ENCODE data around the gene BPNT1. TPM values are rescaled to one million over a fixed set of nuclear protein-coding genes. Genes with fewer than 3 reads are reported as not detected.
"Not testable (repeated sequence)": the region's sequence is repeated elsewhere in the genome, so short reads cannot be mapped to it uniquely, and the experiment has no call there.

BPNT1 gene
- total RNA-seq, 1 donor from 2014 or later: 27.2 TPM

DNA sequence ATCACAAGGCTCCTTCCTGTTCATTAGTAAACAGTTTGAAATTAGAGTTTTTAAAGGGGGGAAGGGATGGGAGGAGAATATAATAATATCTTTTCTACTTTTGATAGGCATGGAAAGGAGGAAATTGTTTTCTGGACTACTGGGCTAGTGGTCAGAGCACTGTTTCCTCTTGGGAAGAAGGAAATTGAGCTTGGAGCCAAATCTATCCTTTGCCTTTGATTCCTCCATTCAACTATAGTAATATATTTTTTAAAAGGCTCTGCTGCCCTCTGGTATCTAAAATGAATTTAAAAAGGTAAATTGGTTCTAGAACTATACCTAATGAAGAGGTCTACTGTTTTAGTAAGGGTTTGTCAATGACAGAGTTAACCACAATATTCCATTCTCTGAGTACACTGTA is 10.2 kb upstream of the BPNT1 start:
- H3K27ac Mint-ChIP-seq: no peak overlapping the region
- H3K27me3 Mint-ChIP-seq: no peaks in the 10 kb centered on the region
- H3K9me3 Mint-ChIP-seq: no peaks in the 10 kb centered on the region
- peaks cover 19% of the 10 kb centered on the region for H3K4me1 Mint-ChIP-seq
- no peak for DNase-seq
- H3K4me3 Mint-ChIP-seq: no peak overlapping the region
- intact Hi-C loops (cut with micrococcal nuclease): loop anchor here (10.0 kb wide), 1 partner anchor 1815 kb away; the partner anchor contains the start of gene RRP15
- H3K36me3 Mint-ChIP-seq (ENCODE audit: low read depth): peaks cover 43% of the 10 kb centered on the region

DNA sequence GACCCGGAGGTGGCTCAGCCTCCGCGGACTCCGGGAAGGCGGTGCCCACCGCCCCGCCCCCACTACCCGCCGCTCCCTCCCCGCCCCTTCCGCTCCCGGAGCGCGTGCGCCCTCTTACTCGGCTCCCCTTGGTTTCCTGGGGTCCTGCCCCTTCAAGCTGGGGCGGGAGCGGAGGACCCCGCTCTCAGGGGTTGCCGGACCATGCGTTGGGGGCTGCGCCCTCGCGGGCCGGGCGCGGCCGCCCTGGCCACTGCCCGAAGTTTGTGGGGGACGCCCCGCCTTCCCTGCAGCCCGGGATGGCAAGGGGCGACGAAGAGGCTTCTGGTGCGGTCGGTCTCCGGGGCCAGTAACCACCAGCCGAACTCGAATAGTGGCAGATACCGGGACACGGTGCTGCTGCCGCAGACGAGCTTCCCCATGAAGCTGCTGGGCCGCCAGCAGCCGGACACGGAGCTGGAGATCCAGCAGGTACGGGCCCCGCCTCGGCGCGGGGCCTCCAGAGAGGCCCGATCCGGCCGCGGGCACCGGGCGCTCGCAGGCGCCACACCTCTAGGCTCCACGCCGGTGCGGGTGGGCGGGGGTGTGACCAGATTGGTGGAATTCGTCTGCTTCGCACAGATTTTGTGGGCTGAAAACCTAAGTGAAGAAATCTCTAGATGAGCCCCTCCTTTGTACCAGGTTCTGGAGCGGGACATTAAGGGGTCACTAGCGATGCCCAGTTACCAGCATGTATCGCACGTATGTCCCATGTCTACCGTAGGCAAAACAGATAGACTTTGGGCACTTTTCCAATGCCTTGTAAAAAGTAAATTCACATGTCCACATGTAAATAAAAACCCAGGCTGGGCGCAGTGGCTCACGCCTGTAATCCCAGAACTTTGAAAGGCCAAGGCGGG is 4.7 kb upstream of the BPNT1 start, which contains the start of gene IARS2:
Gene IARS2, plus strand, starts transcription at position 117 of the 896 bp plus-strand sequence. Its CDS starts 85 bp downstream, at position 202.
- Mint-ChIP-seq H3K27ac (peak within 1 kb of the TSS; percentile 69), H3K9me3 (no peaks in the 10 kb centered on the region), H3K36me3 (ENCODE audit: low read depth) (peaks cover 19% of the 10 kb centered on the region), H3K4me3 (peak within 1 kb of the TSS; percentile 82), H3K27me3 (no peaks in the 10 kb centered on the region), H3K4me1 (peaks cover 26% of the 10 kb centered on the region)
- DNase-seq: peak; percentile 97
- intact Hi-C loops (cut with micrococcal nuclease): loop anchor here (1.0 to 10.0 kb wide), 4 partner anchors 48 to 1809 kb away; partner anchors contain the start of genes EPRS1, RAB3GAP2 and RRP15

- H3K4me3 Mint-ChIP-seq: peak overlapping the region; percentile 32
- H3K36me3 Mint-ChIP-seq (ENCODE audit: low read depth): peaks cover 18% of the 10 kb centered on the region
- intact Hi-C loops (cut with micrococcal nuclease): loop anchor here (1.0 to 10.0 kb wide), 4 partner anchors 47 to 1809 kb away; partner anchors contain the start of genes EPRS1, RAB3GAP2 and RRP15
- H3K27ac Mint-ChIP-seq: no peak overlapping the region
- H3K27me3 Mint-ChIP-seq: no peaks in the 10 kb centered on the region
- H3K9me3 Mint-ChIP-seq: no peaks in the 10 kb centered on the region
- no peak for DNase-seq
- peaks cover 29% of the 10 kb centered on the region for H3K4me1 Mint-ChIP-seq
These were observed 3.9 kb upstream of the BPNT1 start for GRCh38 chr1:220093361-220094015.

GRCh38 chr1:220092694-220093093 is 3.1 kb upstream of the BPNT1 start:
- no peak overlapping the region for H3K27ac Mint-ChIP-seq
- H3K4me3 Mint-ChIP-seq: no peak overlapping the region
- no peaks in the 10 kb centered on the region for H3K27me3 Mint-ChIP-seq
- intact Hi-C loops (cut with micrococcal nuclease): loop anchor here (5.0 to 10.0 kb wide), 2 partner anchors 100 to 1808 kb away; partner anchors contain the start of gene RRP15
- no peaks in the 10 kb centered on the region for H3K9me3 Mint-ChIP-seq
- no peak for DNase-seq
- H3K4me1 Mint-ChIP-seq: peaks cover 27% of the 10 kb centered on the region
- H3K36me3 Mint-ChIP-seq (ENCODE audit: low read depth): peaks cover 14% of the 10 kb centered on the region

DNA sequence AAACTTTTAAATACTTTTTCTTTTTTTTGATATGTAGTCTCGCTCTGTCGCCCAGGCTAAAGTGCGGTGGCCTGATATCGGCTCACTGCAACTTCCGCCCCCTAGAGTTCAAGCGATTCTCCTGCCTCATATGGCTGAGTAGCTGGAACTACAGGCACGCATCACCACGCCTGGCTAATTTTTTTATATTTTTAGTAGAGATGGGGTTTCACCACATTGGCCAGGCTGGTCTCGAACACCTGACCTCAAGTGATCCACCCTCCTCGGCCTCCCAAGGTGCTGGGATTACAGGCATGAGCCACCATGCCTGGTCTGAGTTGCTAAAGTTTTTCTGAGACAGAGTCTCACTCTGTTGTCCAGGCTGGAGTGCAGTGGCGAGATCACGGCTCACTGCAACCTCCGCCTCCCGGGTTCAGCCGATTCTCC is 3.3 kb downstream of the BPNT1 start:
- H3K4me3 Mint-ChIP-seq; intact Hi-C loops (cut with micrococcal nuclease); H3K27ac Mint-ChIP-seq; DNase-seq; H3K9me3 Mint-ChIP-seq; H3K36me3 Mint-ChIP-seq (ENCODE audit: low read depth); H3K27me3 Mint-ChIP-seq: not testable (repeated sequence)
- peaks cover 12% of the 10 kb centered on the region for H3K4me1 Mint-ChIP-seq

- DNase-seq: no peak
- Mint-ChIP-seq H3K4me1 (peaks cover 5% of the 10 kb centered on the region), H3K4me3 (no peak overlapping the region), H3K9me3 (no peaks in the 10 kb centered on the region), H3K36me3 (ENCODE audit: low read depth) (peaks cover 5% of the 10 kb centered on the region), H3K27me3 (no peaks in the 10 kb centered on the region), H3K27ac (no peak overlapping the region)
- intact Hi-C loops (cut with micrococcal nuclease): no loop called here
These were observed 5.1 kb downstream of the BPNT1 start for GRCh38 chr1:220084460-220084859.

DNA sequence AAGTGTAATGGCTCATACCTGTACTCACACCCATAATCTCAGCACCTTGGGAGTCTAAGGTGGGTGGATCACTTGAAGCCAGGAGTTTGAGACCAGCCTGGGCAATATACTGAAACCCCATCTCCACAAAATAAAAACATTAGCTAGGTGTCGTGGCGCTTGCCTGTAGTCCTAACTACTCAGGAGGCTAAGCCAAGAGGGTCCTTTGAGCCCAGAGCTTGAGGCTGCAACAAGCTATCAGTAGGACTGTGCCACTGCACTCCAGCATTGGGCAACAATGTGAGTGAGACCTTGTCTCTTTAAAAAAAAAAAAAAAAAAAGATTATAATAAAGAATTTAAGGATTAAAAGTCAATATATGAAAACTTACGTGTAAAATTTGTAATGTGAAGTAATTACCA is 11.7 kb downstream of the BPNT1 start:
- Mint-ChIP-seq H3K27ac (no peak overlapping the region), H3K4me1 (no peaks in the 10 kb centered on the region), H3K9me3 (no peaks in the 10 kb centered on the region), H3K27me3 (no peaks in the 10 kb centered on the region), H3K4me3 (no peak overlapping the region), H3K36me3 (ENCODE audit: low read depth) (peaks cover 13% of the 10 kb centered on the region)
- intact Hi-C loops (cut with micrococcal nuclease): no loop called here
- DNase-seq: peak; percentile 52

DNA sequence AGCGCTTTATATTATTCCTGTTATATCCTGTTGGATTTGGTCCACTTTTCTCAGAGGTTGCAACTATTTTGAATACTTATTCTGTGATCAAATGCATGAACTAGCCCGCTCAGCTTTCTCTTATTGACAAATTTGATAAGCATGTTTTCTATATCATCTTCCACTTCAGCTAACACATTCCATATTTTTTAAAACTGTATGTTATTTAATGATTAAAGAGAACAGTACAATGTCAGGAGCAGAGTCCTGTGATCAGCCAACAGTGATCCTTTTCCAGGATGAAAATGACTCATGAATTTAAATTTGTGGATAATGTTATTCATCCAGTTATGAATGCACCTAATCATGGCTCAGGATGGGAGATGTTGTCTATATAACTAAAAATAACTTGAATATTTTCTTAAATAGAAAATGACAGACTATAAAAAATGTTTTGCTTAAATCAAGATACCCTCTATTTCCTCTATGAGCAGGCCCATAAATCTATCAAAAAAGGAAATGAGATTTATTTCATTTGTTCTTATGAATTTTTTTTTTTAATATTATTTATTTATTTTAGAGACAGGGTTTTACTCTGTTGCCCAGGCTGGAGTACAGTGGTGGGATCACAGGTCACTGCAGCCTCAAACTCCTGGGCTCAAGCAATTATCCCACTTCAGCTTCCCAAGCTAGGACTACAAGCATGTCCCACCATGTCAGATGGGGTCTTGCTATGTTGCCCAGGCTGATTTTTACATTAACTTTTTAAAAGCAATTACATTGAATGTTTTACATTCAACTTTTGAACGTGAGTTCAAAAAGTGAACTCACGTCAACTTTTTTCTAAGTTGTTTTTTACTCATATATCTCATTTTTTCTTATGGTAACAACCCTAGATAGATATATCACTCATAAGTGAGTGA is 12.5 kb downstream of the BPNT1 start:
- Mint-ChIP-seq H3K27ac (no peak overlapping the region), H3K4me3 (no peak overlapping the region), H3K4me1 (no peaks in the 10 kb centered on the region), H3K36me3 (ENCODE audit: low read depth) (peaks cover 18% of the 10 kb centered on the region), H3K27me3 (no peaks in the 10 kb centered on the region), H3K9me3 (no peaks in the 10 kb centered on the region)
- intact Hi-C loops (cut with micrococcal nuclease): no loop called here
- DNase-seq: no peak

GRCh38 chr1:220067269-220068204 is 22.1 kb downstream of the BPNT1 start:
- H3K36me3 Mint-ChIP-seq (ENCODE audit: low read depth): peaks cover 27% of the 10 kb centered on the region
- H3K27me3 Mint-ChIP-seq: no peaks in the 10 kb centered on the region
- H3K9me3 Mint-ChIP-seq: no peaks in the 10 kb centered on the region
- no peak overlapping the region for H3K4me3 Mint-ChIP-seq
- intact Hi-C loops (cut with micrococcal nuclease): no loop called here
- no peak for DNase-seq
- no peak overlapping the region for H3K27ac Mint-ChIP-seq
- H3K4me1 Mint-ChIP-seq: no peaks in the 10 kb centered on the region

- Mint-ChIP-seq H3K9me3 (no peaks in the 10 kb centered on the region), H3K27ac (no peak overlapping the region), H3K4me3 (no peak overlapping the region), H3K27me3 (no peaks in the 10 kb centered on the region), H3K36me3 (ENCODE audit: low read depth) (peaks cover 30% of the 10 kb centered on the region), H3K4me1 (no peaks in the 10 kb centered on the region)
- intact Hi-C loops (cut with micrococcal nuclease): no loop called here
- DNase-seq: no peak
These were observed 27.0 kb downstream of the BPNT1 start for GRCh38 chr1:220062629-220063028.

- intact Hi-C loops (cut with micrococcal nuclease): no loop called here
- Mint-ChIP-seq H3K27ac (no peak overlapping the region), H3K4me1 (peaks cover 4% of the 10 kb centered on the region), H3K9me3 (no peaks in the 10 kb centered on the region), H3K27me3 (no peaks in the 10 kb centered on the region), H3K4me3 (no peak overlapping the region), H3K36me3 (ENCODE audit: low read depth) (peaks cover 32% of the 10 kb centered on the region)
- no peak for DNase-seq
These were observed 28.7 kb downstream of the BPNT1 start for GRCh38 chr1:220060876-220061275.

GRCh38 chr1:220056374-220056773 is 33.2 kb downstream of the BPNT1 start:
- DNase-seq: no peak
- Mint-ChIP-seq H3K9me3 (no peaks in the 10 kb centered on the region), H3K27ac (peak overlapping the region; percentile 73), H3K4me3 (no peak overlapping the region), H3K27me3 (no peaks in the 10 kb centered on the region), H3K36me3 (ENCODE audit: low read depth) (peaks cover 13% of the 10 kb centered on the region), H3K4me1 (peaks cover 4% of the 10 kb centered on the region)
- intact Hi-C loops (cut with micrococcal nuclease): no loop called here
